Adrenal gland (tissue), 5 donors: ENCODE results near the gene NDOR1.

Source experiments
- POLR2A ChIP-seq, 2 donors: fragments of 450-650 bp; IDR thresholded peaks; one replicate each; pipeline ENCODE4 v1.6.1; 2017; ENCODE audit warnings: antibody characterized with exemption in 2 of 2, mild to moderate bottlenecking in 2 of 2, moderate library complexity in 1 of 2
- TF ChIP-seq, protein P1 (sequence below), 6 experiments: fragments of 450-650 bp in 4 of 6; fragments of 200-600 bp in 2 of 6; sonication (generic) in 1 of 6; IDR thresholded peaks; 1 replicate in 5 of 6; 2 replicates in 1 of 6; pipeline versions ENCODE4 v1.5.1 to v1.8.0; 2016 to 2021; ENCODE audit warnings: antibody characterized with exemption in 6 of 6, mild to moderate bottlenecking in 2 of 6, moderate library complexity in 1 of 6
- donor health status: DM: no; HTN: no; CAD: no.

DNA sequence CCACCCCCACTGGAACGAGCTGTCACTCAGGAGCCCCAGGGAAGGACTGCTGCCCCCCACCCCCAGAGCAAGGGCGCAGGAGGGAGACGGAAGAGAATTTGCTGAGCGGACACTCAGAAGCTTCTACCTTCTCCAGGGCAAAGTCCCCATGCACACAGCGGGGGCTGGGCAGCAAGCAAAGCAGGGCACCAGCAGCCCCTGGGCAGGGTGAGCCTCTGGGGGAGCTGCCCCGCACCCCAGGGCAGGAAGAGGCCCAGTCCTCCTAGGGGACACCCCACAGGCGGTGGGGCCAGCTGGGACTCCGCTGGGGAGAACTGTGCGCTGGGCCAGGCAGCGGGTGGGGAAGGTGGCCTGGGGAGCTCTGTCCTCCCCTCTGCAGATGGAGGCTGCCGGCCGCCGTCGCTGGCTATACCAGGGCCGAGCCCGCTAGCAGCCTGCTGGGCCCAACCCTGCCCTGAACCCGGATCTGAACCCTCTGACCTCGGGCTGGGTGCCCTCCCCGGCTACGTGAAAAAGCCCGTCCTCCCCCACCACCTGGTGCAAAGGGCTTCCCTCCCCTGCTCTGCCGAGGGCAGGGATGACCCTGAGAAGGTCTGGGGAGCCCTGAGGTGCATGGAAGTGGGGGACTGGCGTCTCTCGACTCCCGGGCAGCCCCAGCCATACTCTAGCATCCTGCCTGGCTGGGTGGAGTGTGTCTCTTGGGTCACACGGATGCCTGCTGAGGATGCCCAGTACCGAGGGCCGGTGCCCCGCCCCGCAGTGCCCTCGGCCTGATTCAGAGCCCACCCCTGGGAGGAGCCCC, 24.6 kb downstream of the NDOR1 start:
- TF ChIP-seq, protein P1, sequence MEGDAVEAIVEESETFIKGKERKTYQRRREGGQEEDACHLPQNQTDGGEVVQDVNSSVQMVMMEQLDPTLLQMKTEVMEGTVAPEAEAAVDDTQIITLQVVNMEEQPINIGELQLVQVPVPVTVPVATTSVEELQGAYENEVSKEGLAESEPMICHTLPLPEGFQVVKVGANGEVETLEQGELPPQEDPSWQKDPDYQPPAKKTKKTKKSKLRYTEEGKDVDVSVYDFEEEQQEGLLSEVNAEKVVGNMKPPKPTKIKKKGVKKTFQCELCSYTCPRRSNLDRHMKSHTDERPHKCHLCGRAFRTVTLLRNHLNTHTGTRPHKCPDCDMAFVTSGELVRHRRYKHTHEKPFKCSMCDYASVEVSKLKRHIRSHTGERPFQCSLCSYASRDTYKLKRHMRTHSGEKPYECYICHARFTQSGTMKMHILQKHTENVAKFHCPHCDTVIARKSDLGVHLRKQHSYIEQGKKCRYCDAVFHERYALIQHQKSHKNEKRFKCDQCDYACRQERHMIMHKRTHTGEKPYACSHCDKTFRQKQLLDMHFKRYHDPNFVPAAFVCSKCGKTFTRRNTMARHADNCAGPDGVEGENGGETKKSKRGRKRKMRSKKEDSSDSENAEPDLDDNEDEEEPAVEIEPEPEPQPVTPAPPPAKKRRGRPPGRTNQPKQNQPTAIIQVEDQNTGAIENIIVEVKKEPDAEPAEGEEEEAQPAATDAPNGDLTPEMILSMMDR (IDR thresholded peaks at IDR 0.05): no peak
- no peak for TF ChIP-seq POLR2A (IDR thresholded peaks at IDR 0.05)
